ENCODE data around the gene VPS37B.

VPS37B gene

DNA sequence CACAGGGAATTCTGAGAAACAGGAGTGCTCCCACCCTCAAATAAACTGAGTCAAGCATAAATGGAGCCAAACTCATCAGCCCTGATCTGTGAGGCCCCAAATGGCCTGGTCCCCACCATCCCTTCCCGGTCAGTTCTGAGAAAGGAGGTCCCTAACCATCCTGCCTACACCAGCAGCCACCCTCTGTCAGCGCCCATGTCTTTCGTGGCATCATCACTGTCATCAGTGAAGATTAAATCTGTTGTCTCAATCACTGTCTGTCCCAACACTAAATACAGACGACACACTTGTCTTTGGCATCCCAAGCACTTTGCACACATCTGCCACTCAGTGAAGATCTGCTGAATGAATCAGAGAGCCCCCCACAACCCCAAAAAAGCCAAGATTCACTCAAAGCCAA, 22.4 kb downstream of the VPS37B start:
- H2AFZ ChIP-seq (ENCODE audit: low read length): no peak overlapping the region
- no peak overlapping the region for H3K4me2 ChIP-seq (ENCODE audit: low read length)
- H3K27ac ChIP-seq (ENCODE audit: low read depth, low read length, poor library complexity, severe bottlenecking): no peak overlapping the region
- H3F3A ChIP-seq (ENCODE audit: insufficient read depth, low read length): no peaks in the 10 kb centered on the region
- no peaks in the 10 kb centered on the region for H3K9me3 ChIP-seq (ENCODE audit: low read length)
- no peaks in the 10 kb centered on the region for H3K9me2 ChIP-seq (ENCODE audit: low read depth, low read length)
- no peaks in the 10 kb centered on the region for H3K36me3 ChIP-seq (ENCODE audit: insufficient read depth, low read length)
- TF ChIP-seq EZH2 (IDR thresholded peaks at IDR 0.05; ENCODE audit: borderline replicate concordance, low read length): no peak
- TF ChIP-seq, protein P1, sequence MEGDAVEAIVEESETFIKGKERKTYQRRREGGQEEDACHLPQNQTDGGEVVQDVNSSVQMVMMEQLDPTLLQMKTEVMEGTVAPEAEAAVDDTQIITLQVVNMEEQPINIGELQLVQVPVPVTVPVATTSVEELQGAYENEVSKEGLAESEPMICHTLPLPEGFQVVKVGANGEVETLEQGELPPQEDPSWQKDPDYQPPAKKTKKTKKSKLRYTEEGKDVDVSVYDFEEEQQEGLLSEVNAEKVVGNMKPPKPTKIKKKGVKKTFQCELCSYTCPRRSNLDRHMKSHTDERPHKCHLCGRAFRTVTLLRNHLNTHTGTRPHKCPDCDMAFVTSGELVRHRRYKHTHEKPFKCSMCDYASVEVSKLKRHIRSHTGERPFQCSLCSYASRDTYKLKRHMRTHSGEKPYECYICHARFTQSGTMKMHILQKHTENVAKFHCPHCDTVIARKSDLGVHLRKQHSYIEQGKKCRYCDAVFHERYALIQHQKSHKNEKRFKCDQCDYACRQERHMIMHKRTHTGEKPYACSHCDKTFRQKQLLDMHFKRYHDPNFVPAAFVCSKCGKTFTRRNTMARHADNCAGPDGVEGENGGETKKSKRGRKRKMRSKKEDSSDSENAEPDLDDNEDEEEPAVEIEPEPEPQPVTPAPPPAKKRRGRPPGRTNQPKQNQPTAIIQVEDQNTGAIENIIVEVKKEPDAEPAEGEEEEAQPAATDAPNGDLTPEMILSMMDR (IDR thresholded peaks at IDR 0.05; ENCODE audit: low read length): no peak
- H3K4me1 ChIP-seq (ENCODE audit: insufficient read depth, low read length, severe bottlenecking): peaks cover 9% of the 10 kb centered on the region
- H3K27me3 ChIP-seq (ENCODE audit: insufficient read depth, low read length): peaks cover 21% of the 10 kb centered on the region; the same call in 1 of the 2 replicates
- H3K4me3 ChIP-seq (ENCODE audit: low read depth, low read length, poor library complexity, severe bottlenecking): no peak overlapping the region
- no peaks in the 10 kb centered on the region for H3K79me2 ChIP-seq (ENCODE audit: insufficient read depth, low read length)
- no peak overlapping the region for H3K9ac ChIP-seq (ENCODE audit: low read length)
- H4K20me1 ChIP-seq (ENCODE audit: insufficient read depth, low read length): no peaks in the 10 kb centered on the region

DNA sequence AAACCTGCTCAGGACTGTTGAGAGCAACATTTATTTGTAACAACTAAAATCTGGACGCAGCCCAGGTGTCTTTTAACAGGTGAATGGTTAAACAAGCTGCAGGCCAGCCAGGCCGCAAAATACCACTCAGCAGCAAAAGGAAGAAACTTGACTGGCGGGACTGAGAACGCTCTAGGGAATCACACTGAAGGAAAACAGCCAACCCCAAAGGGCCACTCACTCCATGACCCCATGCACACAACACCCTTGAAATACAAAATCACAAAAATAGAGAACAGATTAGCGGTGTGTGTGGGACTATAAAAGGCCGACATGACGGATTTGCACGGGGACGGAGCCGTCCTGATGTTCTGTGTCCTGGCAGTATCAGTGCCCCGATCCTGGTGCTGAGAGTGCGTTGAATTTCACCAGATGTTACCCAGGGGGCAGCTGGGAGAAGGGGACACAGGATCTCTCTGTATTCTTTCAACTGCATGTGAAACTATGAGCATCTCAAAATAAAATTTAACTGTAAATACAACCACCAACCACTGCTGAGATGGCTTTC, 23.0 kb downstream of the VPS37B start:
- TF ChIP-seq EZH2 (IDR thresholded peaks at IDR 0.05; ENCODE audit: borderline replicate concordance, low read length): no peak
- TF ChIP-seq, protein P1 (IDR thresholded peaks at IDR 0.05; ENCODE audit: low read length): no peak
- H3K36me3 ChIP-seq (ENCODE audit: insufficient read depth, low read length): no peaks in the 10 kb centered on the region
- no peaks in the 10 kb centered on the region for H3K79me2 ChIP-seq (ENCODE audit: insufficient read depth, low read length)
- H3K4me1 ChIP-seq (ENCODE audit: insufficient read depth, low read length, severe bottlenecking): peaks cover 9% of the 10 kb centered on the region
- H3K9me2 ChIP-seq (ENCODE audit: low read depth, low read length): no peaks in the 10 kb centered on the region
- no peak overlapping the region for H3K4me2 ChIP-seq (ENCODE audit: low read length)
- no peaks in the 10 kb centered on the region for H3K9me3 ChIP-seq (ENCODE audit: low read length)
- no peak overlapping the region for H2AFZ ChIP-seq (ENCODE audit: low read length)
- H3K4me3 ChIP-seq (ENCODE audit: low read depth, low read length, poor library complexity, severe bottlenecking): no peak overlapping the region
- no peak overlapping the region for H3K9ac ChIP-seq (ENCODE audit: low read length)
- no peak overlapping the region for H3K27ac ChIP-seq (ENCODE audit: low read depth, low read length, poor library complexity, severe bottlenecking)
- H3F3A ChIP-seq (ENCODE audit: insufficient read depth, low read length): no peaks in the 10 kb centered on the region
- no peaks in the 10 kb centered on the region for H4K20me1 ChIP-seq (ENCODE audit: insufficient read depth, low read length)
- H3K27me3 ChIP-seq (ENCODE audit: insufficient read depth, low read length): peaks cover 21% of the 10 kb centered on the region; the same call in 1 of the 2 replicates

DNA sequence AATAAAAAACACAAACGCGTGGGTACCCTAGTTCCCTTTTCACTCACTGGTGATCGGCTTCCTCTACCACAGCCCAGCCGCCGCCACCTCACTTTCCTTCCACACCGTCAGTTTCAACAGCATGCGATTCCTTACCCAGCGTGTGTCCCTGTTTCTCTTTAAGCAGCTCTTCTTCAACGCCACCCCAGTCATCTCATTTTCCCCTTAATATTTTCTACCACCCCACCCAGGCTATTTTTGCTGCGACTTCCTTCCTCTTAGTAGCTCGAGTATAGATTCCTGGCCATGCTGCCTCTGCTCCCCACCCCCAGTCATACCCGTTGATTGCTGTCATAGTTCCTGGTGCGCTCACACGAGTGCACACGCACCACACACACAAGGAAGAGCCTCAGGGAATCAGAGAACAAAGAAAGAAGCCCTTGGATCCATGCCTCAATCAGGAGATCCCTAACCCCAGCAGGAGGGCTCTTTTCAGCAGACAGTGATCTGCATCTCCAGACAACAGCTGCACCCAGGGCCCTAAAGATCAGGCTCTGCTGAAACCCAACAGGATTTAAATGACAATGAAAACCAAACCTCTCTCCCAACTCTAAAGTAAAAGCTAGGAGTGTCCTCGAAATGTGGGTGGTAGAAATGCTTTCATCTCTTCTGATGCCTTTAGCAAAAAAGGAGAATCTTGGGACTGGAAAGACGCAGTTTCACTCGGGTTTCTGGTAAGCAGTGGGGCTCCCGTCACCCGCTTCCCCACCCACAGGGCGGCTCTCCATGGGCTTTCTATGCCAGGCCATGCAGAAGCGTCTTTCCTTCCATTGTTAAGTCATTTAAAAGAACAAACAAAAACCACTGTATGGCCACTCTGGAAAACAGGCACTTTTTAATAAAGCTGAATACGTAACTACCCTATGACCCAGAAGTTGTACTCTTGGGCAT, 23.8 kb downstream of the VPS37B start:
- H3K36me3 ChIP-seq (ENCODE audit: insufficient read depth, low read length): no peaks in the 10 kb centered on the region
- no peak overlapping the region for H3K9ac ChIP-seq (ENCODE audit: low read length)
- H3K9me3 ChIP-seq (ENCODE audit: low read length): no peaks in the 10 kb centered on the region
- peaks cover 9% of the 10 kb centered on the region for H3K4me1 ChIP-seq (ENCODE audit: insufficient read depth, low read length, severe bottlenecking)
- no peak overlapping the region for H2AFZ ChIP-seq (ENCODE audit: low read length)
- peak overlapping the region; percentile 26 for H3K4me2 ChIP-seq (ENCODE audit: low read length)
- no peak overlapping the region for H3K27ac ChIP-seq (ENCODE audit: low read depth, low read length, poor library complexity, severe bottlenecking)
- H4K20me1 ChIP-seq (ENCODE audit: insufficient read depth, low read length): no peaks in the 10 kb centered on the region
- H3K9me2 ChIP-seq (ENCODE audit: low read depth, low read length): no peaks in the 10 kb centered on the region
- TF ChIP-seq, protein P1 (IDR thresholded peaks at IDR 0.05; ENCODE audit: low read length): no peak
- no peak for TF ChIP-seq EZH2 (IDR thresholded peaks at IDR 0.05; ENCODE audit: borderline replicate concordance, low read length)
- H3K27me3 ChIP-seq (ENCODE audit: insufficient read depth, low read length): peaks cover 21% of the 10 kb centered on the region; the same call in 1 of the 2 replicates
- no peak overlapping the region for H3K4me3 ChIP-seq (ENCODE audit: low read depth, low read length, poor library complexity, severe bottlenecking)
- no peaks in the 10 kb centered on the region for H3K79me2 ChIP-seq (ENCODE audit: insufficient read depth, low read length)
- no peaks in the 10 kb centered on the region for H3F3A ChIP-seq (ENCODE audit: insufficient read depth, low read length)
